ES-I3 (cell line): ENCODE results near the gene WT1.
"Not testable (repeated sequence)": the region's sequence is repeated elsewhere in the genome, so short reads cannot be mapped to it uniquely, and the experiment has no call there.

Experiments used
- H3K36me3 ChIP-seq: 2 replicates; pipeline ENCODE4 v1.6.1; 2013; ENCODE audit warnings: mild to moderate bottlenecking, low read length, control low read depth, moderate library complexity; ENCODE audit not compliant: insufficient read depth
- H3K4me1 ChIP-seq: 2 replicates; pipeline ENCODE4 v1.6.1; 2013; ENCODE audit warnings: mild to moderate bottlenecking, control low read depth, low read length; ENCODE audit not compliant: insufficient read depth
- H3K9ac ChIP-seq: 2 replicates; pipeline ENCODE4 v1.6.1; 2013; ENCODE audit warnings: low read depth, mild to moderate bottlenecking, low read length, moderate library complexity
- H3K9me3 ChIP-seq: 2 replicates; pipeline ENCODE4 v1.6.1; 2013; ENCODE audit warnings: mild to moderate bottlenecking, low read length, moderate library complexity; ENCODE audit not compliant: control insufficient read depth, insufficient read depth

WT1 gene

GRCh38 chr11:32435511-32435941, at the start of gene WT1:
Gene WT1 (minus strand): TSS chr11:32435539.
- peaks cover 5% of the 10 kb centered on the region for H3K4me1 ChIP-seq
- no peaks in the 10 kb centered on the region; the same call in 1 of the 2 replicates for H3K9me3 ChIP-seq
- H3K9ac ChIP-seq: peak within 1 kb of the TSS; percentile 30; the same call in 1 of the 2 replicates
- H3K36me3 ChIP-seq: no peaks in the 10 kb centered on the region

- H3K36me3 ChIP-seq: no peaks in the 10 kb centered on the region
- H3K4me1 ChIP-seq: peaks cover 5% of the 10 kb centered on the region; the same call in 1 of the 2 replicates
- H3K9me3 ChIP-seq: no peaks in the 10 kb centered on the region
- H3K9ac ChIP-seq: no peak overlapping the region
These were observed 44.0 kb upstream of the WT1 start for GRCh38 chr11:32479291-32479690.

GRCh38 chr11:32478277-32478731, 43.0 kb upstream of the WT1 start:
- H3K36me3 ChIP-seq: no peaks in the 10 kb centered on the region
- H3K9me3 ChIP-seq: no peaks in the 10 kb centered on the region
- H3K9ac ChIP-seq: no peak overlapping the region
- peaks cover 5% of the 10 kb centered on the region; the same call in 1 of the 2 replicates for H3K4me1 ChIP-seq

GRCh38 chr11:32473282-32473909, 38.1 kb upstream of the WT1 start:
- no peaks in the 10 kb centered on the region for H3K4me1 ChIP-seq
- H3K9me3 ChIP-seq: no peaks in the 10 kb centered on the region
- H3K9ac ChIP-seq: no peak overlapping the region
- H3K36me3 ChIP-seq: no peaks in the 10 kb centered on the region

GRCh38 chr11:32472226-32472625, 36.9 kb upstream of the WT1 start:
- Histone ChIP-seq H3K4me1 (no peaks in the 10 kb centered on the region), H3K9ac (no peak overlapping the region), H3K36me3 (no peaks in the 10 kb centered on the region), H3K9me3 (no peaks in the 10 kb centered on the region)

GRCh38 chr11:32471544-32471943, 36.2 kb upstream of the WT1 start:
- not testable (repeated sequence) for H3K9me3 ChIP-seq, H3K9ac ChIP-seq, H3K4me1 ChIP-seq, H3K36me3 ChIP-seq

GRCh38 chr11:32469791-32470190, 34.5 kb upstream of the WT1 start:
- H3K4me1 ChIP-seq: no peaks in the 10 kb centered on the region
- no peaks in the 10 kb centered on the region for H3K36me3 ChIP-seq
- no peak overlapping the region for H3K9ac ChIP-seq
- H3K9me3 ChIP-seq: no peaks in the 10 kb centered on the region

GRCh38 chr11:32466279-32466915, 31.1 kb upstream of the WT1 start:
- Histone ChIP-seq H3K36me3 (no peaks in the 10 kb centered on the region), H3K9me3 (no peaks in the 10 kb centered on the region), H3K9ac (no peak overlapping the region), H3K4me1 (no peaks in the 10 kb centered on the region)

GRCh38 chr11:32464078-32464477, 28.7 kb upstream of the WT1 start:
- Histone ChIP-seq H3K36me3 (no peaks in the 10 kb centered on the region), H3K4me1 (no peaks in the 10 kb centered on the region), H3K9ac (no peak overlapping the region), H3K9me3 (no peaks in the 10 kb centered on the region)

- no peaks in the 10 kb centered on the region for H3K9me3 ChIP-seq
- H3K4me1 ChIP-seq: no peaks in the 10 kb centered on the region
- H3K9ac ChIP-seq: no peak overlapping the region
- H3K36me3 ChIP-seq: no peaks in the 10 kb centered on the region
These were observed 26.8 kb upstream of the WT1 start for GRCh38 chr11:32462011-32462690.

- no peaks in the 10 kb centered on the region for H3K4me1 ChIP-seq
- no peak overlapping the region for H3K9ac ChIP-seq
- no peaks in the 10 kb centered on the region for H3K9me3 ChIP-seq
- H3K36me3 ChIP-seq: no peaks in the 10 kb centered on the region
These were observed 21.5 kb upstream of the WT1 start for GRCh38 chr11:32456864-32457263.

- no peaks in the 10 kb centered on the region for H3K36me3 ChIP-seq
- H3K9me3 ChIP-seq: no peaks in the 10 kb centered on the region
- H3K4me1 ChIP-seq: no peaks in the 10 kb centered on the region
- no peak overlapping the region for H3K9ac ChIP-seq
These were observed 19.7 kb upstream of the WT1 start for GRCh38 chr11:32454993-32455392.

- Histone ChIP-seq H3K9me3 (no peaks in the 10 kb centered on the region), H3K9ac (no peak overlapping the region), H3K4me1 (no peaks in the 10 kb centered on the region), H3K36me3 (no peaks in the 10 kb centered on the region)
These were observed 16.5 kb upstream of the WT1 start for GRCh38 chr11:32451808-32452207.

- H3K9me3 ChIP-seq: no peaks in the 10 kb centered on the region
- H3K36me3 ChIP-seq: no peaks in the 10 kb centered on the region
- no peak overlapping the region for H3K9ac ChIP-seq
- H3K4me1 ChIP-seq: no peaks in the 10 kb centered on the region
These were observed 15.0 kb upstream of the WT1 start for GRCh38 chr11:32450372-32450771.

- H3K36me3 ChIP-seq: no peaks in the 10 kb centered on the region
- no peak overlapping the region for H3K9ac ChIP-seq
- no peaks in the 10 kb centered on the region for H3K4me1 ChIP-seq
- no peaks in the 10 kb centered on the region for H3K9me3 ChIP-seq
These were observed 12.9 kb upstream of the WT1 start for GRCh38 chr11:32448232-32448631.
